DMS79 treated with DMSO at 0.1 percent for 48 hours (cell line): ENCODE measurements around the gene RAB3A.

ENCODE experiments used
- DNase-seq: peaks from one replicate; lab custom pipeline; 2025; lab: John Stamatoyannopoulos, UW

The RAB3A gene

DNA sequence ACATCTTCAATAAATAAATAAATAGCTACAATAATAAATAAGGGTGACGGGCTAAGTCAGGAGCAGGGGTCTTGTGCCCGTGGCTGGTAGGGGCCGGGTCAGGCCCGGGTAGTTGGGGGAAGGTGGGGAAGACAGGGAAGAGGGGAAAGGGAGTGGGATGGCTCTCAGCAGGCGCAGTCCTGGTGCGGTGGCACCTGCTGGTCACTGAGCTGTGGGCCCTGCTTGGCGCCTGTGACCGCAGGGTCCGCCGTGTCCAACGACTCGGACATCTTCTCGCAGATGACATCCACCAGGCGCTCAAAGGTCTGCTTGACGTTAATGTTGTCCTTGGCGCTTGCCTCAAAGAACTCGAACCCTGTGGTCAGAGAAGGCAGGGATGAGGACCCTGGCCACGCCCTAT, 6.5 kb downstream of the RAB3A start:
- no peak for DNase-seq

DNA sequence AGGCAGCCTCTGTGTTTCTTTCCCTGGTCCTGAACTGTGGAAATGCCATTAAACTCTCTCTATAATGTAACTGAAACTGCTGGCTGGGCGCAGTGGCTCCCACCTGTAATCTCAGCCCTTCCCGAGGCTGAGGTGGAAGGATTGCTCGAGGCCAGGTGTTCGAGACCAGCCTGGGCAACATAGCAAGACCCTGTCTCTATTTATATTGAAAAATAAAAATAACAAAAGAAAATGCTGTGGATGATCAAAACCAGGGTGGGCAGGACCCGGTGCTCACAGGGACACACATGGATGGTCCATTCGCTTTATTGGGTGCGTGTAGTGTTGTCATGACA, 7.4 kb downstream of the RAB3A start:
- DNase-seq: no peak

DNA sequence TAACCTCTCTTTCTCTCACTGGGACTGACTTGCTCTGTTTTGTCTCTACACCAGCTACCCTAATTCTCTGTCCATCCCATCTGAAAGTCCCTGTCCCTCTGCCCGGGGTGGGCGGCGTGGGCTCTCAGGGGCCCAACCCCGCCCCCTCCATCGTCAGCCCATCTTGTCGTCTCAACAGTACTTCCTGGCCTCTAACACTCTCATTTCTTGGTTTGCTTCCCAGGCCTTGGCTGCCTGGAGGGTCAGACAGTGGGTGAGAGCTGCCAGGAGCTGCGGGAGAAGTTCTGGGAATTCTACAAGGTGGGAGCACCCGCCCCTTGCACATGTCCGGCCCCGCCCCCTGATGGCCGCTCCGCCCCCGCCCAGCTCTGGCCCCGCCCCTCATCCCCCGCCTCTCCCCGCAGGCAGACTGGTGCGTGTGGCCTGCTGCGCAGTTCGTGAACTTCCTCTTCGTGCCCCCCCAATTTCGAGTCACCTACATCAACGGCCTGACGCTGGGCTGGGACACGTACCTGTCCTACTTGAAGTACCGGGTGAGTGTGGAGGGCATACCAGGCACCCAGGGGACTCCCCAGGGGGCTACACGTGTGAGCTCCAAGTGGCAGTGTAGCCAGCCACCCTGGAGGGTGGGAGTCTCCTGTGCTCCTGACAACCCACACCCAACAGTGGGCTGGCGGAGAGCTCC, 9.1 kb downstream of the RAB3A start:
- no peak for DNase-seq

DNA sequence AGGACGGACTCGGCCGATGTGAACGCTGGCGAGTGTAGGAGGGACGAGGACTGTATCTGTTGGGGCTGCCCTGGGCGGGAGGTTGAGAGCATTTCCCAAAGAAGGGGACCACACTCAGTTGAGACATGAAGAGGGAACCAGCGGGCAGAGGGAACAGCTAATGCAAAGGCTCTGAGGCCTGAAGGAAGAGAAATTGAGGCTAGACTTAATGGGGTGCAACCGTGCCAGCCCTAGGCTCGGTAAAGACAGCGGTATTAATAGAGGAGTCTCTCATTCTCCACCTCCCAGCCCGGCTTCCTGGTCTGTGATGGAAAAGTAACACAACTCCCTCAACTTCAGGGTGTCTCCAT, 9.7 kb downstream of the RAB3A start:
- no peak for DNase-seq

DNA sequence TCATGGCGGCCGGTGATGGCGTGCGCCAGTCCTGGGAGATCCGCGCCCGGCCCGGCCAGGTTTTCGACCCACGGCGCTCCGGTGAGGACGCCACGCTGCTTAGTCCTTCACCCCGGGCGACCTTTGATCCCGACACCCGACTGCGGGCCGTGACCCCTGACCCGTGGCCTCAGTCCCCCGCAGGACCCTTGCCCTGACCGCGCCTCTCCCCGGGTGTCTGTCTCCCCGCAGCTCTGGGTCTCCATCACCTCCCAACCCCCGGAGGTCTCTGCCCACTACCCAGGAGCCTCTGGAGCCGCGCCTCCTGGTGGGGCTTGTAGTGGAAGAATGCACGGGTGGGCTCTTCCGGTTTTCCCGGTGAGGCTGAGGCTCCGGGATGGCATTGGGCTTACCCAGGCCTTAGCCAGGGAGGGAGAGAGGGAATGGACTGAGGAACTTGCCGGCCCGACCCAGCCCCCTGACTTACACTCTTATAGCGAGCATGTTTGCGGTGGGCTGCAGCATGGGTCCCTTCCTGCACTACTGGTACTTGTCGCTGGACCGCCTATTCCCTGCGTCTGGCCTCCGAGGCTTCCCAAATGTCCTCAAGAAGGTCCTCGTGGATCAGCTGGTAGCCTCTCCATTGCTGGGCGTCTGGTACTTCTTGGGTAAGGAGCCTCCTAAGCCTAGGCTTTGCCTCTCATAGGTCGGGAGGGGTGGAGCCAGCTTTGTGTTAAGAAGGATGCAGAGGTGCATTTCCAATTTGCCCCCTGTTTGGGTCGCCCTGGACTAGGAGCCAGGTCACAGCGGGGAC, 10.3 kb downstream of the RAB3A start:
- no peak for DNase-seq

DNA sequence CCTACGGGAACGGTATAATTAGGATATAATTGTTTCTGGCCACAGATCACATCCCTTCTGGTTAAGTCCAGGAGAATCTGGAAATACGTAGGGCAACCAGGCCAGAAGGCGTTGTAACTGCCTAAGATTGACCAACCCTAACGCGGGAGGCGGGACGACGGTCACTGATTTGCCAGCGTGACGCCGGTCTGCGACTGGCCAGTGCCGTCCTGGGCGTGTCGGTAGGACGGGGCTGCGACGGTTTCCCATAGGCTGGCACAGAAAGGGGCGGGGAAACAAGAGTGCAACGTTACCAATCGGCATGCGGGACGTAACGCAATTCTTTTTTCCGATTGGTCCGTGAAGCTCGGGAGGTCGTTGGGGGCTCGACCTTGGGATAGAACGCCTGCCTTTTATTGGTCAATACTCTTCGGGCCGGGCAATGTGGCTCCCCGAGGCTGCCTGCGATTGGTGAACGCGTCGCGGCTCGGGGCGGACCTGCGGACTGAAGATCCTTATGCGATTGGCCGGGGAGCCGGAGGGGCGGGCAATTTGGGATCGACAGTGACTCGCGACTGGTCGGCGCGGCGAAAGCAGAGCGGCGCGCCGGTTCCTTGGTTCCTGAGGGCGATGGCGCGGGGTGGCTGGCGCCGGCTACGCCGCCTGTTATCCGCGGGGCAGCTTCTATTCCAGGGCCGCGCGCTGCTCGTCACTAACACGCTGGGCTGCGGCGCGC, 11.0 kb downstream of the RAB3A start, which contains the start of gene MPV17L2:
Gene MPV17L2 (plus strand): TSS at position 546 of the 715 bp plus-strand sequence. CDS start 64 bp downstream, at position 610.
- peak; percentile 99 for DNase-seq

DNA sequence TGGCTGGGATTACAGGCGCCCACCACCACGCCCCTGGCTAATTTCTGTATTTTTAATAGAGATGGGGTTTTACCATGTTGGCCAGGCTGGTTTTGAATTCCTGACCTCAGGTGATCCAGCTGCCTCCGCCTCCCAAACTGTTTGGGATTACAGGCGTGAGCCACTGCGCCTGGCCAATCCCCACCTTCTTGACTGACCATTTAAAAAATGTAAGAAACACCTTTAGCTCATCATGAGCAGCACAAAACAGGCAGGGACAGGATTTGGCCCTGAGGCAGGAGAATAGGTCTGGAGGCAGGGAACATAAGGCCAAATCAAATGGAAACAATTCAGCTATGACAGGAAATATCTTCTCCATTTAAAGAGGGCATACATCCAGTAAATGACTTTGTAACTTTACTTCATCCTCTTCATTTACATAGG, 12.2 kb downstream of the RAB3A start:
- DNase-seq: no peak

DNA sequence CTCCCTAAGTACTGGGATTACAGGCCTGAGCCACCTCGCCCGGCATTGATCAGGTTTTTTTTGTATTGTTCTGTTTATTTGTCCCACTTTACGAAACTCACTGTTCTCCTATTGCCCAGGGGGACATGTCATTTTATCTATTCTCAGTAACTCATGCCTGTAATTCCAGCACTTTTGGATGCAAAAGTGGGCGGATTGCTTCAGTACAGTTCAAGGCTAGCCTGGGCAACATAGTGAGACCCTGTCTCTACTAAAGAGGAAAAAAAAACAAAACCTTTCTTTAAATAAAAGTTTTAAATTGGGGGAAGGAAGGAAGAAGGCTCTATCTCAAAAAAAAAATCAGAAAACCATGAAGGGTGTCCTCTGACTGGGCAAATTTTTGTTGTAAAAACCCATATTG, 13.6 kb downstream of the RAB3A start:
- DNase-seq: no peak

DNA sequence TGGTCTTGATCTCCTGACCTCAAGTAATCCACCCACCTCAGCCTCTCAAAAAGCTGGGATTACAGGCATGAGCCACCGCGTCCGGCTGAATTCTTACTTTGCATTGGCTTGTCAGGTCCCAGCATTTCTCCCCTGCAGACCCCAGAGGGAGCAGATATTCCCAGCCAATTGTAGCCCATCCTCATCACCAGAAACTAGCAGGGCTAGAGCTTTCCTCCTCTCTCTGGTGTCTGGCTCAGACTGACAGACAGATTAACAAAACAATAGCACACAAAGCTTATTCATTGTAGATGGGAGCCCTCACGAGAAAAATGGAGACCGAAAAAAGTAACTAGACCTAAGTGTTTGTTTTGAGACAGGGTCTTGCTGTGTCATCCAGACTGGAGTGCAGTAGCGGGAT, 18.3 kb downstream of the RAB3A start:
- no peak for DNase-seq

DNA sequence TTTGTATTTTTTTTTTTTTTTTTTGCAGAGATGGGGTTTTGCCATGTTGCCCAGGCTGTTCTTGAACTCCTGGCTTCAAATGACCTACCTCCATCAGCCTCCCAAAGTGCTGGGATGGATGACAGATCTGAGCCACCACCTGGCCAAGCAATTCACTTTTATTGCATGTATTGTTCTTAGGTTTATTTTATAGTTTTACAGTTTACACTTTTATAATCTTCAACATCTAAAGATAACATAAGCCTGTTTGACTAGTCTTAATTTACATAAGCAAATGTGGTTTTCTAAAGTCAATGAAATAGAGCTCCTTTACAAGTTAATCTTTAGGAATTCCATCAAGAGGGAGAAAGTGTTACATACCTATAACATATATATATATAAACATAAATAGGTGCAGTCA, 20.3 kb downstream of the RAB3A start:
- DNase-seq: no peak

DNA sequence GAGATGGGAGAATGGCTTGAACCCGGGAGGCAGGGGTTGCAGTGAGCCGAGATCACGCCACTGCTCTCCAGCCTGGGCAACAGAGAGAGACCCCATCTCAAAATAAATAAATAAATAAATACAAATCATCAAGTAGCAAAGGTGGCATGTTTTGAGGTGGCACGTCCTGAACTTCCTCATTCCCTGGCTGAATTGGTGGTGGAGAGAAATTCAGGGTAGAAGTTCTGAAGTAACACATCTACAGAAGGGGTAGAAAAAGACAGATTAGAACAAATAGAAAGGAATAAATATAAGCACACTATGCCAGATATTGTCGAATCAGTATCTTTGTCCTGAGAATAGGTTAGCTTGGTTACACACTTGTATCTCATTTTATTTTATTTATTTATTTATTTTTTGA, 23.9 kb downstream of the RAB3A start:
- no peak for DNase-seq

DNA sequence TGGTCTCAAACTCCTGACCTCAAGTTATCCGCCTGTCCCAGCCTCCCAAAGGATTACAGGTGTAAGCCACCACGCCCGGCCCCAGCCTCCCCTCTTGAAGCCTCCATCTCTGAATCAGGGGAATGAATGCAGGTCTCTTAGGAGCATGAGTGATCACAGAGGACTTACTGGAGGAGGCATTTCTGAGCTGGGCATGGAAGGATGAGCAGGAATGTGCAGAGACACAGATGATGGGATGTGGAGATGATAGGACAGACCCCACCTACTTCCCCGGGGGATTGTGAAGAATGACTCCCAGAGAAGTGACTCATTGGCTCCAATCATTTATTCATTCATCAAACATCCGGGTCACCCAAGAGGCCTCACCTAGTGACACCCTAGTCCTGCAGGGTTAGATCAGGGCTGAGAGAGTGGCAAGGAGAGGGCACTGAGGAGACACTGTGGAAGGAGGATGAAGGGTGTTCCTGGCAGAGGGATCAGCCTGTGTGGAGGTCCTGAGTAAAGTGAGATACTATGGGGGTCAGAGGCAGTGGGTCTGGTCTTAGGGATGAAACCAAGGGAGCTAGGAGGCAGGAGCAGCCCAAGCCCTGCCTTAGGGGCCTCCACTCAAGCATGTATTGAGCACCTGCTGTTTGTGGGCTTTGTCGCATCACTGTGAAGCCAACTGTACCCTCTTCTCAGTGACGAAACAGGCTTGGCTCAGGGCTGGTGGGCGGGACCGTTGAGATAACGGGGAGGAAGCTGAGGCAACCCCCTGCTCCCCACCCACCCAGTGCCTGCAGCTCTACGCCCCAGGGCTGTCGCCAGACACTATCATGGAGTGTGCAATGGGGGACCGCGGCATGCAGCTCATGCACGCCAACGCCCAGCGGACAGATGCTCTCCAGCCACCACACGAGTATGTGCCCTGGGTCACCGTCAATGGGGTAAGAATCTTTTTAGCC, 27.2 kb downstream of the RAB3A start:
- DNase-seq: no peak

DNA sequence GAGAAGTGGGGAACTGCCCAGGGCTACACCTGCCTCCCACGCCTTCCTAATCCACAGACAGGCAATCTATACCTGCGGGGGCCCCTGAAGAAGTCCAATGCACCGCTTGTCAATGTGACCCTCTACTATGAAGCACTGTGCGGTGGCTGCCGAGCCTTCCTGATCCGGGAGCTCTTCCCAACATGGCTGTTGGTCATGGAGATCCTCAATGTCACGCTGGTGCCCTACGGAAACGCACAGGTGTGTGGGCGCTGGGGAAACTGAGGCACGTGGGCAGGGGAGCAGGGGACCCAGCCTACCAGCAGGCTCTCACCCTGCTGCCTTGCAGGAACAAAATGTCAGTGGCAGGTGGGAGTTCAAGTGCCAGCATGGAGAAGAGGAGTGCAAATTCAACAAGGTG, 28.9 kb downstream of the RAB3A start:
- DNase-seq: no peak

DNA sequence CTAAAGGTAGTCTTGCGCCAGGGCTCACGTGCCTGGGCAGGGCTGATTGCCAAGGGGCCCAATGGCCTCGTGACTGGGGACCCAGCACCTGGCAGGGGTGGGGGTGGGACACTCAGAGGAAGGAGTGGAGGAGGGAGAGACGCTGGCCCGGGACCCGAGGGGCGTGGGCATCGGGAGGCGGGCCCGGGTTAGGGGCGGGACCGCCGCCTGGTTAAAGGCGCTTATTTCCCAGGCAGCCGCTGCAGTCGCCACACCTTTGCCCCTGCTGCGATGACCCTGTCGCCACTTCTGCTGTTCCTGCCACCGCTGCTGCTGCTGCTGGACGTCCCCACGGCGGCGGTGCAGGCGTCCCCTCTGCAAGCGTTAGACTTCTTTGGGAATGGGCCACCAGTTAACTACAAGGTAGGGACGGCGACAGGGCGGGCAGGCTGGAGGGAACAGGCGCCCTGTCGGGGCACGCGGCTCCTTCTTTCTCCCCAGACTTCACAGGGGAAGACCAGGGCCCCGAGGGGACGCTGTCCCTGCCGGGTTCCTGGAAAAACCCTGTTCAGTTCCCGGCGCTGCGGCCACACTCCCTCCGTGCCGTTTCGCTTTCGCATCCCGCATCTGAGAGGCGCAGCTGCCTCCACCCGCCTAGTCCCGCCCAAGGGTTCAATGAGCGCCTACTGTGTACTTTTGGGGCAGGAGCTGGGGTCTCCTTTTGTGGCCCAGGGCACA, 30.1 kb downstream of the RAB3A start, which contains the start of gene IFI30:
Gene IFI30 (plus strand): TSS at position 242 of the 717 bp plus-strand sequence. CDS start 29 bp downstream, at position 271.
- DNase-seq: peak; percentile 81

DNA sequence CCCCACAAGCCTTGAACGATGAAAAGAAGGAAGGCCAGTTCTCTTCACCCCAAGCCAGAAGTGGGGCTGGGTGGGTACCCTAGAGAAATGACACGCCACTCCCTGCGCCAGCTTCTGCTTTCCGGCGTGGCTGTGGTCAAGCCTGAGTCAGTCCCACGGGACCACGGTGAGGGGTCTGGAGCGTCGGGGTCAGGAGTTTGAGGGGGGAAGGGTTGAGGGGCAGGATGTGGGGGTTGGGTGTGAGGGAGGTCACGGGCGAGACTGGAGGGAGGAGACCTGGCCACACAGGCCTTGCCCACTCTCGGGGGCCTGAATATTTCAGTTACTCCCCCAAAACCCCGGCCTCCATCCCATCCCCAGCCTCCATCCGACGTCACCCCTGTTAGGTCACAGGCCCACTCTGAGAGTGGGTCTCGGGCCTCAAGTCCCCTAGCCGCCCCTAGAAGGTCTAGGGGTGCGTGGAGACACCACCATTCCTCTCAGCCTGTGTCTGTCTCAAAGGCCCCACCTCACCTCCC, 30.7 kb downstream of the RAB3A start:
- no peak for DNase-seq

DNA sequence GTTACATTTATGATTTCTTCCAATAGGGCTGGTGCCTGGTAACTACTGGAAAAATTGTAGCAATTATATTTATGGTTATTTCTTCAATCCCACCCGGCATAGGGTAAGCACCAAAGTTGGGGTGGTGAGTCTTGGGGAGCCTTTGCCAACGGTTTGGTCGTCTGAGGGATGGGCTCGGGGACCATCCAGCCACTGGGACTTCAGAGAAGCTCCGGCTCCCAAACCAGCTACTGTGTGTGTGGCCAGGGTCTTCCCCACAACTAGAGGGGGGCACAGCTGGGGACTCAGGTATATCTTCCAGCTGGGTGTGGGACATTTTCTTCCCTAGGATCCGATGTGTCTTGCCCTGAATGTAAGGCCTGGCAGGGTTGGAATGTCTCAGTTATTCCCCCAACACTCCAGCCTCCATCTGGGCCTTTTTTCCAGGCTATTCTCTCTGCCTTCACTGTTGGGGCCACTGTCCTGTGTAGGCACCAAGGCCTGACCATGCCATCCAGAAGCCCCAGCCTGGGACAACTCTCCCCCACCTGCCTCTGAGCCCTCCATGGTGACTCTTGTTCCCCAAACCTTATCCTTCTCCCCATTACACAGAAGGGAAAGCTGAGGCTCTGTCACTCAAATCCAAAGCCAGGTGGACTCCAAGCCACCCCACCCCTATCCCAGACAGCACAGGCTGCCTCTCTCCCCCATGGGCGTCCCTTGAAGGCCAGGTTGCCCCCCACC, 31.4 kb downstream of the RAB3A start:
- DNase-seq: no peak

DNA sequence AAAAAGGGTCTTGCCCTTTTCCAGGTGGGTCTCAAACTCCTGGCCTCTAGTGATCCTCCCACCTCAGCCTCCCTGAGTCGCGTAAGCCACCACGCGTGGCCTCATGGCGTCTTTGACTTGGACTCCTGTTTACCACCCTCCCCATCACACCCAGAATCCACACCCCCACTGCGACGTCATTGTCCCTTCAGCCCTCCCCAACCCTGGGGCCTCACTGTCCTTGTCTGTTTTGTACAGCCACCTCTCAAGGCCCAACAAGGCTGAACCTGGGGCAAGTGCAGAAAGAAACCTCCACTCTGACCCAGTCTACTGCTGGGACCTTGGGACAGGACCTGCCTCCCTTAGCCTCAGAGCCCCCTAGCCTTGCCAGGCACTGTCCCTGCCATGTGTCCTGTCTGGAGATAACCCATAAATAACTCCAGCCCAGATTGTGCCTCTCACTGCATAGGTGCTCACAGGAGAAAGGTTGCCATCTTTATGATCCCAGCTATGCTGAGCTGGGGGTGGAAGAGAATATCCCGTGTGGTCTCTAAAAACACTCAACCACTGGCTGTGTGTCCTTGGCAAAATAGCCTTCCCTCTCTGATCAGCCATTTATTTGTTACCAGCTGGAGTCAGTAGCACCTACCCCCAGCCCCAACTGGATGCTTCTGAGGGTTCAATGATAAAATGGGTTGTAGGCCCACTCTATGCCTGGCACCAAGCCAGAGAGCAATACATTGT, 32.1 kb downstream of the RAB3A start:
- DNase-seq: no peak

DNA sequence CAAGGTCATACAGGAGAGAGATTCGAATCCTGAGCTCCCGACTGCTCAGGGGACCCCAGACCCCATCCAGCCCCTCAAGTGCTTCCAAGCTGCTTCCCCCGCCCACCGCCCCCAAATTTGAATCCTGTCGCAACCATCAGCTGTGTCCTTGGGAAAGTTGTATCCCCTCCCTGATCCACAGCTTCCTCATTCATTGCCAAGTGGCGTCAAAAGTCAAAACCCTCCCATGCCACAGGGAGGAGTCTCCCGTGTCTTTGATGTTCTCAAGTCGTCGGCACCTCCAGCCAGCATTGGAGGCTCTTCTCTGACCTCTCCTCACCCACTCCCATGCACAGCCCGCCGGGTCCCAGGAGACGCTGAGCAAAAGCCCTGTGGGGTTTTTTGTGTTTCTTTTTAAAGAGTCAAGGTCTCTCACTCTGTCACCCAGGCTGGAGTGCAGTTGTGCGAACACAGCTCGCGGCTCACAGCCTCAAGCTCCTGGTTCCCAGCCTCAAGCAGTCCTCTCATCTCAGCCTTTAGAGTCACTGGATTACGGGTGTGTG, 33.1 kb downstream of the RAB3A start:
- DNase-seq: no peak

DNA sequence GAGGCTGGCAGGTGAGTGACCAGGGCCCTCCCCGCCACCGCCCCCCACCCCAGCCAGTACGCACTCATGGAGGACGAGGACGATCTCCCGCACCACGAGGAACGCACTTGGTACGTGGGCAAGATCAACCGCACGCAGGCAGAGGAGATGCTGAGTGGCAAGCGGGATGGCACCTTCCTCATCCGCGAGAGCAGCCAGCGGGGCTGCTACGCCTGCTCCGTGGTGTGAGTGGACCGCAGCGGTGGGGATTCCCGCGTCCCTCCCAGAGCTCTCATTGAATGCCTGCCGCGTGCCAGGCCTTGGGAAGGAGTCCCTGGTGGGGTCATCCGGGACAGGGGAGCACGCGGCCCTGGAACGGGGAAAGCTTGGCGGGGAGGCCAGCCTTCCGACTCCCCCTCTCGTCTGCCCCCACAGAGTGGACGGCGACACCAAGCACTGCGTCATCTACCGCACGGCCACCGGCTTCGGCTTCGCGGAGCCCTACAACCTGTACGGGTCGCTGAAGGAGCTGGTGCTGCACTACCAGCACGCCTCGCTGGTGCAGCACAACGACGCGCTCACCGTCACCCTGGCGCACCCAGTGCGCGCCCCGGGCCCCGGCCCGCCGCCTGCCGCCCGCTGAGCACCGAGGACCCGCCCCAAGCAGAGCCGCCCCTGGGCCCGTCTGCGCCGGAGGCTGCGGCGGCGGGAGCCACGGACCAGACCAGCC, 35.0 kb downstream of the RAB3A start:
- DNase-seq: no peak
